ENCODE measurements around the gene SLC24A3.

The SLC24A3 gene

DNA sequence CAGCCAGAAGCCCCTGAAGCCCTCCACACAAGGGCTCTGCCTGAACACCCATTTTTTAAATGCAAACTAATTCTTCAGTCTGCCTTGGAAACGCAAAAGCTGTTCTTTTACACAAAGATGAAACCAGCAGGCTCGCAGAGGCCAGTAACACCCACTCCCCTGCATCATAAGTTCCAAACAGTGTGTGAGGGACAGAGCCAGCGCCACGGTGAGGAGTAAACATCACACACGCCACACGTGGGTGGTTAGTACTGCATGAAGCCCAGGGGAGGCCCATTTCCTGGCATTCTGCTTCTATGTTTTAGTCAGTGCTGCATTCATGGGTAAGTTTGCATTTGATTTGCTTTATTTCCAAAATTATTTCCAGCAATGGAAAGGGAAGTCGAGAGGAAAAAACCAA lies 327.9 kb downstream of the SLC24A3 start:
- DNase-seq (ENCODE audit: low read depth, low spot score), result no peak

- DNase-seq (ENCODE audit: low read depth, low spot score), result no peak
Observed at GRCh38 chr20:19543101-19543500, 330.7 kb downstream of the SLC24A3 start.

GRCh38 chr20:19544684-19545083 lies 332.2 kb downstream of the SLC24A3 start:
- no peak for DNase-seq (ENCODE audit: low read depth, low spot score)

GRCh38 chr20:19546648-19547047 lies 334.2 kb downstream of the SLC24A3 start:
- DNase-seq (ENCODE audit: low read depth, low spot score), result no peak

GRCh38 chr20:19547547-19547946 lies 335.1 kb downstream of the SLC24A3 start:
- no peak for DNase-seq (ENCODE audit: low read depth, low spot score)

- no peak for DNase-seq (ENCODE audit: low read depth, low spot score)
Observed at GRCh38 chr20:19549896-19550295, 337.5 kb downstream of the SLC24A3 start.

DNA sequence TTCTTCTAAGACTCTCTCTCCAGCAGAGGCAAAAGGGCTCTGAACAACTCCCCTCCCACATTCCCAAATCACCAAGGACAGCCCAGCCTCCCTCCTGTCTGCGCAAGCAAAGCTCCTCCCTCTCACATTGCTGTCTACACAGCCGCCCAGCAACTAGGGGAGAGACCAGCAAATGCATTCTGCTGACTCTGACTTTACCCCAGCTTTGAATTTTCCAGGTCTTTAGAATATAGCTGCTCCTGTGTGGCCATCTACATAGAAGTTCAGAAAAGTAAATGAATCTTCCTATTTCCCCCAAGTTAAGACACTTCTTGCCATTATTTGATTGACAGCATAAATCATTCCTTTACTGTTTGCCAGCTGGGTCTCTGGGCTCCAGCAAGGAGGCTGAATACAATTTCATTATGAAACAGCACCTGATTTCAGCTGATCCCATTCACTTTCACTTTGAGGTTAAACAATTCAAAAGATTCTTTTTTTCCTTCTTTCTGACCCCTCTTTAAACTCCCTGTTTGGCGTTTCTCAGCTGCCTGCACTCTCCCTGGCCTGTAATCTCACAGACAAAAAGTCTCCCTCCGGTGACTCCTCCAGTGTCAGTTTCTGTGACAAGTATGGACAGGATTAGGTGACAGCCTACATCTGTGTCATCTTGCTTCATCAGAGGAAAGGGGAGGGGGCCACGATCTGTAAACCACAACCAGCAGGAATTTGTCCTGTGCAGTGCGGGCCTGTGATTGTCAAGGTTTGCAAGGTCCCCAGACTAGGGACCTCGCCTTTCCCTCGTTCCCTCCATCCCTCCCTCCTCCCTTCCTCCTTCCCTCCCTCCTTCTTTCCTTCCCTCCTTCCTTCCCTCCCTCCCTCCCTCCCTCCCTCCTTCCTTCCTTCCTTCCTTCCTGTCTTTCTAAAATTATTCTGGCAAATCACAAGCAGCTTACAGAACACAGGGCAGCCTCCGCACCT lies 340.1 kb downstream of the SLC24A3 start:
- no peak for DNase-seq (ENCODE audit: low read depth, low spot score)

- no peak for DNase-seq (ENCODE audit: low read depth, low spot score)
Observed at GRCh38 chr20:19554666-19555065, 342.2 kb downstream of the SLC24A3 start.

- DNase-seq (ENCODE audit: low read depth, low spot score), result no peak
Observed at GRCh38 chr20:19555726-19556125, 343.3 kb downstream of the SLC24A3 start.

GRCh38 chr20:19557291-19557690 lies 344.8 kb downstream of the SLC24A3 start:
- DNase-seq (ENCODE audit: low read depth, low spot score), result no peak

DNA sequence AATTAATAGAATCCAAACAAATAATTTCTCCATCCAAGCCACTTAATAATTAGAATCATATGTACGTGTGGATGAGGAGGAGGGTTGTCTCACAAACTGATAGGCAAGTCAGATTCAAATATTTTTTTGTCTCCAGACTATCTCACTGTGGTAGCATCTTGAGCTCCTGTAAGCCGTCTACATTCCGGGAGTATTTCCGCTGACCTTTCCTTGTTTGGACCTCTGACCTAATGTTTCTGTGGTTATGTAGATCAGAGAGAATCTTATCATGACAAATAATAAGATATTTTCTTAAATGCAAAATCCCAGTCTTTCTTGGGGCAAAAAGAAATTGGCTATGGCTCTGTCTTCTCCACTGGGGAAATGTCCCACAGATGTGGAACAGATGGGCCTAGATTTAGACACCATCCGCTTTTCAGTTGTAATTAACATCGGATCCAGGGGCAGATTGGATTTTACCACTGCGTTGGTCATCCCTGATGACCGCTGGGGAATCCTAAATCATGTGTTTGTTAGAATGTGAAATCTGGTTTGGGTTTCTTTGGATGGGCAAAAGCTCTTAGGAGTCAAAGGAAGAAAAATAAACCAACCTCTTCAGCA lies 348.5 kb downstream of the SLC24A3 start:
- DNase-seq (ENCODE audit: low read depth, low spot score), result no peak

- DNase-seq (ENCODE audit: low read depth, low spot score), result no peak
Observed at GRCh38 chr20:19562426-19562825, 350.0 kb downstream of the SLC24A3 start.

DNA sequence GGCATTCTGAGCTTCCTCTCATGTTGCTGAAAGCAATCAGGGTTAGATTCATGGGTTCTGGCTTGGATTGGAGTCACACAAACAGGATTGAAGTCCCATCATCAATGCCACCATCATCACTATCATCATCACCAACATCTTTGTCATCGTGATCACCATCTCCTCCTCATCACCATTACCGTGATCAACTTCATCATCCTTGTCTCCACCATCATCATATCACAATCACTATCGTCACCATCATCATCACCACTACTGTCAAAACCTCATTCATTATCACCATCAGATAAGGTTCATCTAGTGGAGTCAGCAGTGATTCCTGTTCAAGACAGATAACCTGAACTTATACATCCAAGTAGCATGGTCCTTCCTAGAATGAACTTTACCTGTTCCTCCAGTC lies 351.8 kb downstream of the SLC24A3 start:
- DNase-seq (ENCODE audit: low read depth, low spot score), result no peak

DNA sequence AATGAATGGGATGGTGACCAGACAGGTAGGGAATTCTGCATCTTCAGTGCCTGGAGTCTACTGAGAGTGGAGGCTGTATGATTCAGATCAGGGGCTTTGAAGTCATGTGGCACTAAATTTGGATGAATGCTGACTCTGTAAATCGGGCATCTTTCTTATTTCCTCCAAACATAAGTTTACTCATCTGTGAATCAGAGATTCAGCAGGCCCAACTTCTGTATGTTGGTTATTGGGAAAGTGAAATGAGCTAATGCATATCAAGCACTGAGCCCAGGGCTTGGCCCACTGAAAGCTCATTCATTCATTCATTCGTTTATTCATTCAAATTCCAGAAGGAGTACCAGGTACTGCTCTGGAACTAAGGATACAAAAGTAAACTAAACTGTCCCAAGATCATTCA lies 353.3 kb downstream of the SLC24A3 start:
- DNase-seq (ENCODE audit: low read depth, low spot score), result no peak

DNA sequence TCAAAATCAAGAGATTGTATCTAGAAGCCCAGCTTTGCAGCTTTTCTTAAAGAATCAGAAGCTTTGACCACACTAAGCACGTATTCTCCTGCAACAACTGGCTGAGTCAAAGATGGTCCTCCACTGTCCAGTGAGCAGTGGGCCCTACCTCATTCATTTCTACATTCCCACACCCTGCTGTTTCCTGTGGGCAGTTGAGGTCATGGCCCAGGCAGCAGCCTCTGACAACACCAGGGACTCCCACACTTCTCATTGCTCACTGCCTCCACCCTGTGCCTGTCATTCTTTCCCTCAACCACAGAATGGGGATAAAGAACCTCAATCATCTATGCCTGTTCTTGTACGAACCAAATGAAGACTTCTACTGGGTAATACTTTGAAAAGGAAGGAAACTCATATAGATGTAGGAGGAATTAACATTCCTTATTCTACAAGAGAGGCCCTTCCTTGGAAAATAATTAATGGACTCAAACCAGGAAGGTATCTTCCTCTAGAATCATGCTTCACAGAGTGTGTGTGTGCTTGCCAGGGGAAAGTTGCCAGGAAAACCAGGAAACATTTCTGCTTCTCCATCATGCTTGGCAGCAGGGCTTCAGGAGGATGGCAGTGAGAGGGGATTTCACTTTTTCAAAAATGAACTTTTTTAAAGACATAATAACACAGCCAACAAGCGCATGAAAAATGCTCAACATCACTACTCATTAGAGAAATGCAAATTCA lies 353.9 kb downstream of the SLC24A3 start:
- no peak for DNase-seq (ENCODE audit: low read depth, low spot score)

DNA sequence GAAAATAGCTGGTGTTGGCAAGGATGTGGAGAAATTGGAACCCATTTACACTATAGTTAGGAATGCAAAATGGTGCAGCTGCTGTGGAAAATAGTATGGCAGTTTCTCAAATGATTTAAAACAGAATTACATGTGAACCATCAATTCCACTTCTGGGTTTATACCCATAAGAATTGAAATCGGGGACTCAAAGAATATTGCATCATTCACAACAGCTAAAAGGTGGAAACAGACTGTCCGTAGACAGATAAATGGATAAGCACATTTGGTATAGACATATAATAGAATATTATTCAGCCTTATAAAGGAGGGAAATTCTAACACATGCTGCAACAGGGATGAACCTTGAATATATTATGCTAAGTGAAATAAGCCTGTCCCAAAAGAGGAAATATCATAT lies 355.7 kb downstream of the SLC24A3 start:
- DNase-seq (ENCODE audit: low read depth, low spot score), result no peak

DNA sequence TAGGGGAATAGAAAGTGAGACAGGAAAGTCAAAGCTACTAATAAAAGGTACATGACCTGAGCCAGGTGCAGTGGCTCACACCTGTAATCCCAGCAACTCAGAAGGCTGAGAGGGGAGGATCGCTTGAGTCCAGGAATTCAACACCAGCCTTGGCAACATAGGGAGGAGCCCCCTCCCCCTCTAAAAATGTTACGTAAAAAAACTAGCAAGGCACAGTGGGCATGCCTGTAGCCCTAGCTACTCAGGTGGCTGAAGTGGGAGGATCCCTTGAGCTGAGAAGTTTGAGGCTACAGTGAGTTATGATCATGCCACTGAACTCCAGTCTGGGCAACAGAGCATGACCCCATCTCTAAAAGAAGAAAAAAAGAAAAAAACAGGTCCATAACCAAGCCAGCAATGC lies 359.6 kb downstream of the SLC24A3 start:
- DNase-seq (ENCODE audit: low read depth, low spot score), result no peak

GRCh38 chr20:19577692-19578091 lies 365.2 kb downstream of the SLC24A3 start:
- DNase-seq (ENCODE audit: low read depth, low spot score), result no peak

DNA sequence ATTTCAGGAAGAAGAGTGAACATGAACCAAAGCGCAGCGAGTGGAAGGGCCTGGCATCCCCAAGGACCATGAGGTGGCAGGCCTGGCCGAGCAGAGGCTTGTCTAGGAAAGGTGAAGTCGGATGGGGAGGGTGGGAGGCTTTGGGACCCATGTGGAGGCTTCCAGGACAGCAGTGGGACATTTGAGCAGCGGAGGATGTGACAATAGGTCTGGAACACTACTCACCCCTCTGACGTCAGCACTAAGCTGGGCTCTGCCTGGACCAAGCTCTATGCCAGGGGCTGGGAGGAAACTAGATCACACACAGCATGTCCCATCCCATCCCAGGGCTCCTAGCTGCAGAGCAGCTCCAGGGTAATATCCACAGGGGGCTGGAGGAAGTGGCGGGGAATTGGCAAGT lies 370.3 kb downstream of the SLC24A3 start:
- no peak for DNase-seq (ENCODE audit: low read depth, low spot score)

GRCh38 chr20:19583532-19584175 lies 371.2 kb downstream of the SLC24A3 start:
- no peak for DNase-seq (ENCODE audit: low read depth, low spot score)

DNA sequence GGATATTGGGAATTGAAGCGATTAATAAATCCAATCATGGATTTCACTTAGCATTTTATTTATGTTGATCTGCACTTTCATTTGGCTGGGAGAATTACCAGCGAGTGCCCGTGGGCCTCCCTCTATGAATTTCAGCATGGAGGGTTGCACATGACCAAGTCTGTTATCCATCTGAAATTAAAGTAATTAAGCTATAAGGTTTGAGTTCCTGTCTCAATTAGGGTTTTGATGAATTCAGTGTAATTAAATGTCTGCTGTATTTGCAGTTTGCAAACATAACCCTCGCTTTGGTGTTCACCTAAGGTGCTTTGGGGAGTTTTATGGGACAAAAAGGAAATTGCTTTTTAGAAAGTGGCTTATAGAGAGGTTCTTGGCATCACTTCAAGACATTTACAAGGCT lies 375.8 kb downstream of the SLC24A3 start:
- DNase-seq (ENCODE audit: low read depth, low spot score), result no peak

- DNase-seq (ENCODE audit: low read depth, low spot score), result no peak
Observed at GRCh38 chr20:19588732-19589131, 376.3 kb downstream of the SLC24A3 start.

Measured in activated CD4-positive, CD25-positive, alpha-beta regulatory T cell treated with anti-CD3 and anti-CD28 coated beads, Interleukin-2, amount 50 U/mL, for 16 hours (primary cell).